ENCODE data around the gene SUN1.

The SUN1 gene

DNA sequence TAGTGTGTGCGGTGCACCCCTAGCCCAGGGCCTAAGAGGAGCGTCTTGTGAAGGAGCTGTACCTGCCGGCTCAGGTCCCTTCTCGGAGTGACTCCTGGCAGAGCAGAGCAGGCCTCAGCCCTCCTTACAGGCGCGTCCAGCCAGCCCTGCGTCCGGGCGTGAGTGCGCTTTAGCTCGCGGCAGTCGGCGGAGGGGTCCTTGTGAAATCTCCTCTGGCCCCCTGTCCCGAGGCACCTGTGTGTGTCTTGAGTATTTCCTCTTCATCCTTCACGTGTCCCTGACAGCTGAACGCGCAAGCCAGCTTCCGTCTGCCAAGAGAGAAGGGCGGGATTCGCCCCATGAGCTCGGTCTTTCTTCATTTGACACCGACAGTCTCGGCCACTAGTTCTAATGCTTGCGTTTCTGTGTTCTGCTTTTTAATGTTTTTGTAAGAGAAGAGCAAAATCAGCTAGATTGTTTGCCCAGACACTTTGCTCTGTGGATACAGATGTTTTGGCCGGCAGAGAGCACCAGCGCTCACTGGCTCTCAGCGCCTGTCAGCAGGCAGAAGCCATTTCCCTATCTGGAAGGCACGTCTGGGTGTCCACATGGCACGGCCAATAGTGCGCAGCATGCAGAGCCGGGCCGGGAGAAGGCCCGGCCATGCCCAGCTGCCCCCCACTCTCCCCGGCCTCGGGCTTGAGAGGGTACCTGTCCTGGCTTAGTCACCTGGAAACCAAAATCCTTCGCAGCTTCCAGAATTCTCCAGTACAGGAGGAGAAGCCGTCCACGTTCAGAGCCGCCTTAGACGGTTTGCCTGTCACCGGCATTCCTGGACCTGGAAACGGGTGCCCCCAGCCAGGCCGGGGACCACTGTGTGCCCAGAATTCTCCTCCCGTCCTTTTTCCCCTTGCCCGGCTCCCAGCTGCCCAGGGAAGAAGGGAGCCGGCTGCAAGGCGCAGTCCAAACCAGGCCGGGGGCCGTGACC, 51.1 kb downstream of the SUN1 start:
- TF ChIP-seq, protein P1, sequence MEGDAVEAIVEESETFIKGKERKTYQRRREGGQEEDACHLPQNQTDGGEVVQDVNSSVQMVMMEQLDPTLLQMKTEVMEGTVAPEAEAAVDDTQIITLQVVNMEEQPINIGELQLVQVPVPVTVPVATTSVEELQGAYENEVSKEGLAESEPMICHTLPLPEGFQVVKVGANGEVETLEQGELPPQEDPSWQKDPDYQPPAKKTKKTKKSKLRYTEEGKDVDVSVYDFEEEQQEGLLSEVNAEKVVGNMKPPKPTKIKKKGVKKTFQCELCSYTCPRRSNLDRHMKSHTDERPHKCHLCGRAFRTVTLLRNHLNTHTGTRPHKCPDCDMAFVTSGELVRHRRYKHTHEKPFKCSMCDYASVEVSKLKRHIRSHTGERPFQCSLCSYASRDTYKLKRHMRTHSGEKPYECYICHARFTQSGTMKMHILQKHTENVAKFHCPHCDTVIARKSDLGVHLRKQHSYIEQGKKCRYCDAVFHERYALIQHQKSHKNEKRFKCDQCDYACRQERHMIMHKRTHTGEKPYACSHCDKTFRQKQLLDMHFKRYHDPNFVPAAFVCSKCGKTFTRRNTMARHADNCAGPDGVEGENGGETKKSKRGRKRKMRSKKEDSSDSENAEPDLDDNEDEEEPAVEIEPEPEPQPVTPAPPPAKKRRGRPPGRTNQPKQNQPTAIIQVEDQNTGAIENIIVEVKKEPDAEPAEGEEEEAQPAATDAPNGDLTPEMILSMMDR (conservative IDR thresholded peaks at IDR 0.05; ENCODE audit: low read length) = peak; percentile 13; the same call in 1 of the 2 replicates
- DNase-seq (ENCODE audit: low read depth) = no peak
- H3K4me3 ChIP-seq (ENCODE audit: low read length) = no peak overlapping the region

DNA sequence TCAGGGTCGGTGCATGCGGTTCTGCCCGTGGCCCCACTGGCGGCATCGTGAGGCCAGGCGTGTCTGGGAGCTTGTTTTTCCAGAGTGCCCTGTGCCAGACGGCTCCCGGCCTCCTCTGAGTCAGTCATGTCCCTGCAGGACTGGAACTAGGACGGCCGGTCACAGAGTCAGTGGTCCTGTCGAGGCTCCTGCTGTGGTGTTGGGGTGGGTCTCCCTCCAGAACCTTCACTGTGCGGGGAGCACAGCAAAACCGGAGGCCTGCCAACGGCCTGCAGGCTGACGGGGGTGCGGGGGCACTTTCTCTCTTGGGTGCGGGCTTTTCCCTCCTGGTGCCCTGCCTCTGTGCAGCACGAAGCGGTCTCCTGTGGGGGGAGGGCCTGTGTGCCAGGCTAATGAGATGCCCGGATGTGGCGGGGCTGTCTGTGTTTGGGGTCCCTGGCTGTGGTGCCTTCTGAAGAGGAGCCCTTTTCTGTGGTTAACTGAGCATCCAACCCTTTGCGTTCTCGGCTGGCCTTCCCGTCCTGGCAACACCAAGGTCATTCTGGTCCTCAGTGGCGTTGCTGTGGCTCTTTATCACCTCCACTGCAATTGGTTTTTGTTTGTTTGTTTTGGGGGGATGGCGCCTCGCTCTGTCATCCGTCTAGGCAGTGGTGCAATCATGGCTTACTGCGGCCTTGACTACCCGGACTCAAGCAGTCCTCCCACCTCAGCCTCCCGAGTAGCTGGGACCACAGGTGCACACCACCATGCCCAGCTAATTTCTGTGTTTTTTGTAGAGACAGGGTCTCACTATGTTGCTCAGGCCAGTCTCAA, 52.1 kb downstream of the SUN1 start:
- no peak overlapping the region for H3K4me3 ChIP-seq (ENCODE audit: low read length)
- DNase-seq (ENCODE audit: low read depth) = no peak
- TF ChIP-seq, protein P1 (conservative IDR thresholded peaks at IDR 0.05; ENCODE audit: low read length) = no peak

DNA sequence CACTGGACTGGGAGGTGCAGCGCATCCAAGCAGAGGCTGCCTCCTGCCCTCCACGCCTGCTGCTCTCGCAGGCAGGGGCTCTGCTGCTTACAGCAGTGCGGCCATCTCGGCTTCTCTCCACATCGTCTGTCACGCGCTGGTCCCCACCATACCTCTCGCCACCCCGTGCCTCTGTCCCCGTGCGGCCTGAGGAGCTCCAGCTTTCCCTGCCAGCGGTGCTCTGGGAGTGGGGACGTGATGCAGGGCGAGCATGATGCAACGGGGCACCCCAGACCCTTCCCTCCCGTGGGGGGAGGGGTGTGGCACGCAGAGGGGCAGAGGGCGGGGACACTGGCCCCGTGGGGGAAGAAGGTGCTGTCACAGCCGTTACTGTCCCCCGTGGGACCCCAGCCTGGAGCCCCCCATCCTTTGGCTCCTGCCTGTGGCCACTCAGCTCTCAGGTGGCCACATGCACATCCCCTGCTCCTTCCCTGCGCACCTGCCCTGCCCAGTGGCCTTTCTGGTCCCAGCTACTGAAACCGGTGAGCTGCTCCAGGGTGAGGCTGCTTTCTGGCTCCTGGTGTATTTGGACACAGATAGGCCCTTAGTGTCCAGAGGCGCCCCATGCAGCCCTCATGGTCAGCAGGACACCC, 53.1 kb downstream of the SUN1 start:
- no peak overlapping the region for H3K4me3 ChIP-seq (ENCODE audit: low read length)
- TF ChIP-seq, protein P1 (conservative IDR thresholded peaks at IDR 0.05; ENCODE audit: low read length) = no peak
- DNase-seq (ENCODE audit: low read depth) = no peak

DNA sequence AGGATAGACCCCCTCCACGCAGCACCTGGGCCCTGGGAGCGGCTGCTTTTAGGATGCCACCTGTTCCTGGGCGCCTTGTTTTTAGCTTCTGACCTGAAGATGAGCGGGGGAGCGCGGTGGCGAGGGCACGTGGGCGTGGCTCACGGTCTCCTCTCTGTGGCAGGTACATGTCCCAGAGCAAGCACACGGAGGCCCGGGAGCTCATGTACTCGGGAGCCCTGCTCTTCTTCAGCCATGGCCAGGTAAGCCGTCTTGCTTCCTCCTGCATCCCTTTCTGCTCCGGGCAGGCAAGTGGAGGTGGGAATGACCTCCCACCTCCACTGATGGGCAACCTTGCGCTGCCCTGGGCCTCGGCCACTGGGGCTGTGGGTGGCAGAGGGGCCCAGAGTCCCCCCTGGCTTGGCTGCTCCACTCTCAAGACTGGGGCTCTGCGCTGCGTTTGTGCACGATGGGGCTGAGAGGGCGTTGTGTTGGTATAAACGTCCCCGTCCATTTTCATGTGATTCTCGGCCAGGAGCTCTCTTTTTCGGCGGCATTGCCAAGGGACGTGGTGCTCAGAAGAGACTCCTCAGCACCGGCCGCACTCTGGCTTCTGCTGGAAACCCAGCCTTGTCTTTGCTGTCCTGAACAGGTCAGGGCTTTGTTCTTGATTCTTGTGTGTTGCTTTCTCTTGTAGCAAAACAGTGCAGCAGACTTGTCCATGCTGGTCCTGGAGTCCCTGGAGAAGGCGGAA, 53.8 kb downstream of the SUN1 start:
- H3K4me3 ChIP-seq (ENCODE audit: low read length) = no peak overlapping the region
- TF ChIP-seq, protein P1 (conservative IDR thresholded peaks at IDR 0.05; ENCODE audit: low read length) = no peak
- no peak for DNase-seq (ENCODE audit: low read depth)

DNA sequence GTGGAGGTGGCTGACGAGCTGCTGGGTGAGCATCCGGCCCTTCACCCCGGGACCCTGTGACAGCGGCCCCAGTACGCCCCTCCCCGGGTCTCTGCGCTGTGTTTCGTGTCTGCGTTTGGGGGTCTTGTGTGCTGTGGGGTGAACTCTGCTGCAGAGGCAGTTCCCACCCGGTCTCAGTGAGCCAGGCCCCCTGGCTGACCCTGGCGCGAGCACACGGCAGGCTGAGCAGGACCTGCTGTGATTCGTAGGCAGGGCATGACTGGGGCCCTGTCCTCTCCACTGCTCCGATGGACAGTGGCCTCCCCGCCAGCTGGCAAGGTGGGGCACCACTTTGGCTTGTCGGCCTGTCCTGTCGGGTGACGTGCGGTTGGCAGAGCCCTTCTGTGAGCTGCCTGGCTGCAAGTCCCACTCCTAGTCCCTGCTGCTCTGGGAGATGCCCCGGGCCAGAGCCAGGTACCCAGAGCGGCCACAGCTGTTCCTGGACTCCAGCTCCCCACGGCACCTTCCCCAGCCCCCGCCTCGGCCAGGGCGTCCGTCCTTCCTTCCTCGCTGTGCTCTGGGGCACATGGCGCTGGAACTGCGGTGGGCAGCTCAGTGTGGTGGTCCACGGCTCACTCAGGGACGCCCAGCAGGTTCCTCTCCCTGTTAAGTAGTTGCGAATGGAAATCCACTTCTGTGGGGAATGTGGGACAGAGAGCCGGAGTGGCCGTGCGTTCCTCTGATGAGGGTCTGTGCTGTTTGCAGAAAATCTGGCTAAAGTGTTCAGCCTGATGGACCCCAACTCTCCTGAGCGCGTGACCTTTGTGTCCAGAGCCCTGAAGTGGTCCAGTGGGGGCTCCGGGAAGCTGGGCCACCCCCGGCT, 54.6 kb downstream of the SUN1 start:
- DNase-seq (ENCODE audit: low read depth) = no peak
- TF ChIP-seq, protein P1 (conservative IDR thresholded peaks at IDR 0.05; ENCODE audit: low read length) = no peak
- H3K4me3 ChIP-seq (ENCODE audit: low read length) = no peak overlapping the region

DNA sequence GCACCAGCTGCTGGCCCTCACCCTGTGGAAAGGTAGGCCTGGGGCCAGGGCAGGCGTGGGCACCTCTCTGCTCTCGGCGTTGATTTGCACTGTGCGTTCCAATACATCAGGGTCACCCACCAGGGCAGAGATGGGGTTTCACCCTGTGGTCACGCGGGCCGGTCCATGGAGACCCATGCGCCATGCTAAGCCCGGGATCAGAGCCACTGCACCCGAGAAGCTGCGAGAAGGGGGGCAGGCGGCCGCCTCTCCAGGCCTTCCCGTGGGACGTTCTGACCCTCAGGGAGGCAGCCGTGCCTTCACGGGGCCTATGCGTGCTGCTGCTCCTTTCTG, 55.2 kb downstream of the SUN1 start:
- H3K4me3 ChIP-seq (ENCODE audit: low read length) = no peak overlapping the region
- DNase-seq (ENCODE audit: low read depth) = no peak
- TF ChIP-seq, protein P1 (conservative IDR thresholded peaks at IDR 0.05; ENCODE audit: low read length) = no peak

All from AG10803 (cell line).